ENCODE measurements around the gene DLG2.

The DLG2 gene

DNA sequence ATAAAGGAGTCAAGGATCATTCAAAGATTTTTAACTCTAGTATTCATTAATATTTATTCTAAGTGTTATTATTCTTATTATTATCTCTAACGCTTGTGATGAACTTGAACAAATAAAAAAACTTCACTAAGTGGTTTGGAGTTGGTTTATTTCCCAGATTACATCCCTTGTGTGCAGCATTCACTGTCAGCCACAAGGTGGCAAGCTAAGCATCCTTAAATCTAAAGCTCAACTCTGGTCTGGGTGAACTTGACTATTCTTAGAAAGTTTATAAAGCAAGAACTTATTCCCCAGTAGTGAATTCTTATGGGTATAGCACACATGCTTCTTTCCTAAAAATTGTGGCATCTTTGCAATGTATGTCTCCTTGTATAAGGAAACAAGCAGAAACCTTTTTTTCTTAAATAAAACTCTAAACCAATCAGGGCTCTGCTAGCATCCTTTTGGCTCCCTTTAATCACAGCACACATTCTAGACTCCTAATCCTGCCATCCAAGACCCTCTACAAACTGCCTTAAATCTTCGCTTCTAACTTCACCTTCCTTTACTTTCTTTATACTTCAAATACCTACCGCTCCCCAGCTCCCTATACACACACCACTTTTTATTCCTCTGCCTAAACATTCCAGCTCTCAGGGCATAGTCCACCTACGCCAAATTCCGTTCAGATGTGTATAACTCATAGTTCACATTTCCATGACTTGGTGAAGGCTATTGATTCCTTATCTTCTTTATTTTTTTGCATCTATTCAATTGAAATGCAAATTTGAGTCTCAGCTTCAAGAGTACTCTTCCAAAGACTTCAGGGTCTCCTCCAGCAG is 1068.8 kb downstream of the DLG2 start:
- H3K4me3 Mint-ChIP-seq = no peak overlapping the region
- H3K4me1 Mint-ChIP-seq = no peaks in the 10 kb centered on the region
- no peaks in the 10 kb centered on the region for H3K9me3 Mint-ChIP-seq
- no peaks in the 10 kb centered on the region for H3K27me3 Mint-ChIP-seq
- peak overlapping the region; percentile 44 for H3K27ac Mint-ChIP-seq
- H3K36me3 Mint-ChIP-seq = no peaks in the 10 kb centered on the region

- Mint-ChIP-seq H3K27ac (no peak overlapping the region), H3K4me3 (no peak overlapping the region), H3K9me3 (peaks cover 5% of the 10 kb centered on the region), H3K4me1 (no peaks in the 10 kb centered on the region), H3K27me3 (no peaks in the 10 kb centered on the region), H3K36me3 (no peaks in the 10 kb centered on the region)
These were observed 1074.4 kb downstream of the DLG2 start for GRCh38 chr11:84552791-84553190.

DNA sequence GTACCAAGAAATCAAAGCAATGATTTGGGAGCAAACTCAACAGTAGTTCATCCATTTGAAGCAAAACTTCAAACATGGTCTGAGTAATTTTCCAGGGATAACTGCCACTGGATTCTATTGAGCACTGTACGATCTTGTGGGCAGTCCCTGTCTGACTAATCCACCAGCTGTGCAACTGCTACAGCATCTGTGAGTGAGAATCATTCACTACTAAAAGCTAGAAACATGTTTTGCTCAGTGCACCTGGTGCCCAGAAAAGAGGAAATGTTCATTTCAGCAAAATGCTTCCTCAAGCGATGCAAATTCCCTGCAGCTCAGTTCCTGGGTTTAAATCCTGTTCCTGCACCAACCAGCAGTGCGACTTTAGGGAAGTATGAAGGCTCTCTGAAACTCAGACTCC is 1077.9 kb downstream of the DLG2 start:
- no peak overlapping the region for H3K27ac Mint-ChIP-seq
- H3K36me3 Mint-ChIP-seq = no peaks in the 10 kb centered on the region
- peaks cover 5% of the 10 kb centered on the region for H3K9me3 Mint-ChIP-seq
- H3K4me3 Mint-ChIP-seq = no peak overlapping the region
- H3K27me3 Mint-ChIP-seq = no peaks in the 10 kb centered on the region
- H3K4me1 Mint-ChIP-seq = no peaks in the 10 kb centered on the region

- Mint-ChIP-seq H3K36me3 (no peaks in the 10 kb centered on the region), H3K27ac (no peak overlapping the region), H3K27me3 (no peaks in the 10 kb centered on the region), H3K9me3 (peaks cover 10% of the 10 kb centered on the region), H3K4me3 (no peak overlapping the region), H3K4me1 (no peaks in the 10 kb centered on the region)
These were observed 1082.6 kb downstream of the DLG2 start for GRCh38 chr11:84544566-84544965.

- Mint-ChIP-seq H3K4me1 (no peaks in the 10 kb centered on the region), H3K27ac (no peak overlapping the region), H3K9me3 (peaks cover 7% of the 10 kb centered on the region), H3K36me3 (no peaks in the 10 kb centered on the region), H3K27me3 (no peaks in the 10 kb centered on the region), H3K4me3 (no peak overlapping the region)
These were observed 1083.6 kb downstream of the DLG2 start for GRCh38 chr11:84543367-84544159.

DNA sequence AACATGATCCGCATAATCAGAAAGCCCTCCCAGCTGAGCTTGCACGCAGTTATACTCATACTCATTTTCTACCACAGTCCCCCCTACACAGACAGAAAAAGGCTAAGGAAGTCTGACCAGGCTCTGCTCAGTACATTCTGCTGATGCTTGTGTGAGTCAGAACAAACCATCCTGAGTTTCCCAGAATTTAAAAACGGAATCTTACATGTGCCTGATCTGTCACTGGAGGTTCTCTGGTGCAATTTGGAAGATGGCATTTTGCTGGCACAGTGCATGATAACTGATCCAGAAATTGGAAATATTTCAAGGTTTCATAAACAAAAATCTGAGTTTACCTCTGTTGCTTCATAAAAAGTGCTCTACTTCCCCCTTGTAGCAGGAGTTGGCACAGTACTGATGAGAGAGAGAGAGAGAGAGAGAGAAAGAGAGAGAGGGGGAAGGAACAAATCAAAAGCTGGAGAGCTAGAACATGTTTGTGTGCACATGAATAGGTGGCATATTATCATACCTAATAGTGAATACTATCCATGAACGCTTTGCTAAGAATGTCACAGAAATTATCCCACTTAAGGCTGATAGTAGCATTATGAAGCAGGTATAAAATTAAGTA is 1085.3 kb downstream of the DLG2 start:
- Mint-ChIP-seq H3K27me3 (no peaks in the 10 kb centered on the region), H3K36me3 (no peaks in the 10 kb centered on the region), H3K4me3 (no peak overlapping the region), H3K27ac (no peak overlapping the region), H3K4me1 (no peaks in the 10 kb centered on the region), H3K9me3 (peaks cover 7% of the 10 kb centered on the region)

DNA sequence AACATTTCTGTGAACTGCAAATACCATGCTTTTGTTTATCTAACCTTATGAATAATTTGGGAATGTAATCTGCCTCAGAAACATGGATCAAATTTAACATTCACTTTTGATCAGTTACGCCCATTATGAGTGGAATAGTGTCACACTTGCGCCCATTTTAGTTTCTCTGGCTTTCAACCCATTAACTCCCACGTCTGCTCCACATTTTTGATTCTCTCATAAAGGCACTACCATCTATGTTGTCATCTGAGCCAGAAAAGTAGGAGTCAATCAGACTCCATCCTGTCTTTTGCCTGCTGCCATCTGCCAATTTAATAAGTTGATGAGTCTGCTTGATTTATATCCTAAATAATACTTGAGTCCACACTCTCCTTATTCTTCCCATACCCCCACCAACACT is 1090.7 kb downstream of the DLG2 start:
- Mint-ChIP-seq H3K4me3 (no peak overlapping the region), H3K27ac (no peak overlapping the region), H3K4me1 (no peaks in the 10 kb centered on the region), H3K27me3 (no peaks in the 10 kb centered on the region), H3K36me3 (no peaks in the 10 kb centered on the region), H3K9me3 (peaks cover 9% of the 10 kb centered on the region)

GRCh38 chr11:84532364-84532763 is 1094.8 kb downstream of the DLG2 start:
- H3K4me3 Mint-ChIP-seq = no peak overlapping the region
- H3K27me3 Mint-ChIP-seq = no peaks in the 10 kb centered on the region
- no peaks in the 10 kb centered on the region for H3K36me3 Mint-ChIP-seq

GRCh38 chr11:84526250-84526649 is 1100.9 kb downstream of the DLG2 start:
- H3K36me3 Mint-ChIP-seq = no peaks in the 10 kb centered on the region
- no peaks in the 10 kb centered on the region for H3K27me3 Mint-ChIP-seq
- no peak overlapping the region for H3K4me3 Mint-ChIP-seq
- no peaks in the 10 kb centered on the region for H3K9me3 Mint-ChIP-seq
- H3K4me1 Mint-ChIP-seq = no peaks in the 10 kb centered on the region
- H3K27ac Mint-ChIP-seq = no peak overlapping the region

More at GRCh38 chr11:84532364-84532763, 1094.8 kb downstream of the DLG2 start:
- no peaks in the 10 kb centered on the region for H3K4me1 Mint-ChIP-seq
- no peak overlapping the region for H3K27ac Mint-ChIP-seq
- H3K9me3 Mint-ChIP-seq = peaks cover 7% of the 10 kb centered on the region

DNA sequence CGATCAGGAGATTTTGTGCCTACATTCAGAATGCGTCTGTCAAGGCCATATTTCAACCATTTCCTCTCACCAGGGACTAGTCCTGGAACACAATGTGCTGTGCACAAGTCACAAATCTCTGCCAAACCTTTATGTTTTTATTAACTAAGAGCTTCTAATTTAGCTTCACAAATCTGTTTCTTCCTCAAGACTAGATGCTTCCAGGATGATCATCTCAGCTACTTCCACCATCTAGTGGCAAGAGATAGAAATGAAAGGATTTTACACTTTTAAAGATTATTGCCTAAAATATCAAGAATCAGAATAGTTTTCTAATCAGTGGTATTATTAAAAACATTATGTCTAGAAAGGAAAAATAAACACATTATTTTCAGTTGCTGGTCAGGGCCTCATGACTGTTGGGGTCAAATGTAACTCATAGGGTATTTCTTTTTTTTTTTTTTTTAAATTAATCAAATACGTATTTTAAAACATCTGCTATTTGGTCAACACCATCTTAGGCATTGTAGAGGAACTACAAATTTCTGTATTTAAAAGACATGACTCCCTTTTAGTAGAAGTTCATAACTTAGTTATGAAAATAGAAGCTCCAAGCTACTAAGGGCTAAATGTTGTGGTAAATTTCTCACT is 1102.6 kb downstream of the DLG2 start:
- no peaks in the 10 kb centered on the region for H3K4me1 Mint-ChIP-seq
- no peak overlapping the region for H3K27ac Mint-ChIP-seq
- no peaks in the 10 kb centered on the region for H3K9me3 Mint-ChIP-seq
- H3K4me3 Mint-ChIP-seq = no peak overlapping the region
- no peaks in the 10 kb centered on the region for H3K27me3 Mint-ChIP-seq
- H3K36me3 Mint-ChIP-seq = no peaks in the 10 kb centered on the region

DNA sequence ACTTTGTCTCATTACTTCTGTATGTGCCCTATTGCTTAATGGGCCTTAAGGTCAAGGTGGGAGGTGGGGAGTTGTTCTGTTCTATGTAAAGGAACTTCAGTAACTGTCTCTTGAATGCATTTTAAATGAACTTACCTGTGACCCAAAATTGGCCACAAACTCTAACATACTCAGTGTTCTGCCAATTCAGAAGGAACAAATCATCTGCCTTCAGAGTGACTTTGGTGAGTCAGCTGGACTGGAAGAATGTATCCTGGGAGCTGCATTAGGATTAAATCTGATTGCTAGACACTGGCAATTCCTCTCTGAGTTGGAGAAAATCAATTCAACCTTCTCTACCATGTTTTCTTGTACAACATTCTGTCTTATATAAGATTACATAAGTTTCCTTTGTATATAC is 1104.8 kb downstream of the DLG2 start:
- Mint-ChIP-seq H3K4me3 (no peak overlapping the region), H3K27ac (no peak overlapping the region), H3K4me1 (no peaks in the 10 kb centered on the region), H3K9me3 (no peaks in the 10 kb centered on the region), H3K36me3 (no peaks in the 10 kb centered on the region), H3K27me3 (no peaks in the 10 kb centered on the region)

- Mint-ChIP-seq H3K27ac (no peak overlapping the region), H3K4me3 (no peak overlapping the region), H3K9me3 (peaks cover 5% of the 10 kb centered on the region), H3K36me3 (no peaks in the 10 kb centered on the region), H3K27me3 (no peaks in the 10 kb centered on the region), H3K4me1 (no peaks in the 10 kb centered on the region)
These were observed 1108.4 kb downstream of the DLG2 start for GRCh38 chr11:84518631-84519183.

DNA sequence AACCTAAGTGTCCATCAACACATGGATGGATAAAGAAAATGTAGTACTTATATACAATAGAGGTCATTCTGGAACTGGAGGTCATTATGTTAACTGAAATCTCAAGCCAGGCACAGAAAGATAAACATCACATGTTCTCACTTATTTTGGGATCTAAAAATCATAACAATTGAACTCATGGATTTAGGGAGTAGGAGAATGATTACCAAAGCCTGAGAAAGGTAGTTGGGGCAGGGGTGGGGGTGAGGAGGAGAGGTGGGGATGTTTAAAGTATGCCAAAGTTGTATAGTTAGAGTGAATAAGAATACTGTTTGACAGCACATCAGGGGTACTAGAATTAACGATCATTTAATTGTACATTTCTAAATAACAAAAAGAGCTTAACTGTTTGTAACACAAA is 1112.7 kb downstream of the DLG2 start:
- H3K9me3 Mint-ChIP-seq = peaks cover 5% of the 10 kb centered on the region
- no peaks in the 10 kb centered on the region for H3K4me1 Mint-ChIP-seq
- H3K4me3 Mint-ChIP-seq = no peak overlapping the region
- no peaks in the 10 kb centered on the region for H3K36me3 Mint-ChIP-seq
- no peak overlapping the region for H3K27ac Mint-ChIP-seq
- no peaks in the 10 kb centered on the region for H3K27me3 Mint-ChIP-seq

- Mint-ChIP-seq H3K9me3 (no peaks in the 10 kb centered on the region), H3K4me1 (no peaks in the 10 kb centered on the region)
These were observed 1123.6 kb downstream of the DLG2 start for GRCh38 chr11:84503503-84503902.

DNA sequence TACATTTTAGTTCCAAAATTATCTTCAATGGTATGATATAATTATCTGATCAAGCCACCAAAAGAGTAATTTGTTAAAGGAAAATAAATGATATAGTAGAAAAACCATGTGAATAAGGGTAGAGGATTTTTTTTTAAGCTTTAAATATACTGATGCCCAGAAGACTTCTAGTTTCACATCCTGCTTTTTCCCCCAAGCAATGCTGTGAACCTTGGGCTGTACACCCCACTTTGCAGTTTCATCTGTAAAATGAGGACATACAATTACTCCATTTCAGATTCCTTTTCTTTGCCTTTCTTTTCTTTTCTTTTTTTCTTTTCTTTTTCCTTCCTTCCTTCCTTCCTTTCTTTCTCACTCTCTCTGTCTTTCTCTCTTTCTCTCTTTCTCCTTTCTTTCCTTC is 1125.4 kb downstream of the DLG2 start:
- H3K27ac Mint-ChIP-seq = no peak overlapping the region
- H3K36me3 Mint-ChIP-seq = no peaks in the 10 kb centered on the region
- no peak overlapping the region for H3K4me3 Mint-ChIP-seq
- no peaks in the 10 kb centered on the region for H3K27me3 Mint-ChIP-seq
- H3K4me1 Mint-ChIP-seq = no peaks in the 10 kb centered on the region
- H3K9me3 Mint-ChIP-seq = no peaks in the 10 kb centered on the region

More at GRCh38 chr11:84503503-84503902, 1123.6 kb downstream of the DLG2 start:
- Mint-ChIP-seq H3K4me3 (no peak overlapping the region), H3K27ac (no peak overlapping the region), H3K27me3 (no peaks in the 10 kb centered on the region), H3K36me3 (no peaks in the 10 kb centered on the region)

Data from activated naive CD4-positive, alpha-beta T cell treated with anti-CD3 and anti-CD28 coated beads, Interleukin-2, amount 50 U/mL, for 24 hours (primary cell).